ENCODE results near the gene PARD3.

PARD3 gene

GRCh38 chr10:34356463-34356862, 458.6 kb downstream of the PARD3 start:
- TF ChIP-seq CTCF (IDR thresholded peaks at IDR 0.05) = no peak

- TF ChIP-seq CTCF (IDR thresholded peaks at IDR 0.05) = no peak
Measured at GRCh38 chr10:34351161-34351560, 463.9 kb downstream of the PARD3 start.

GRCh38 chr10:34348917-34349485, 466.1 kb downstream of the PARD3 start:
- TF ChIP-seq CTCF (IDR thresholded peaks at IDR 0.05) = no peak

- TF ChIP-seq CTCF (IDR thresholded peaks at IDR 0.05) = no peak
Measured at GRCh38 chr10:34348021-34348420, 467.1 kb downstream of the PARD3 start.

- TF ChIP-seq CTCF (IDR thresholded peaks at IDR 0.05) = no peak
Measured at GRCh38 chr10:34347131-34347530, 468.0 kb downstream of the PARD3 start.

- no peak for TF ChIP-seq CTCF (IDR thresholded peaks at IDR 0.05)
Measured at GRCh38 chr10:34346516-34347100, 468.5 kb downstream of the PARD3 start.

- no peak for TF ChIP-seq CTCF (IDR thresholded peaks at IDR 0.05)
Measured at GRCh38 chr10:34345383-34345782, 469.7 kb downstream of the PARD3 start.

- TF ChIP-seq CTCF (IDR thresholded peaks at IDR 0.05) = no peak
Measured at GRCh38 chr10:34343764-34344163, 471.3 kb downstream of the PARD3 start.

All from LNCAP (cell line).